Suprapubic skin (tissue), 4 donors: ENCODE measurements around the gene TCF12.

Experiments
- CTCF ChIP-seq, 2 donors: fragments of 200-600 bp in 1 of 2; fragments of 450-650 bp in 1 of 2; sonication (generic) in 1 of 2; IDR thresholded peaks; one replicate each; pipeline ENCODE4 v1.5.1; 2016 to 2019; ENCODE audit warnings: antibody characterized with exemption in 2 of 2, mild to moderate bottlenecking in 1 of 2, moderate library complexity in 1 of 2
- EP300 ChIP-seq: sonication (generic); formaldehyde crosslinking; IDR thresholded peaks from one replicate; pipeline ENCODE4 v1.6.1; 2017; ENCODE audit warnings: antibody characterized with exemption
- POLR2A ChIP-seq, 2 donors: fragments of 450-650 bp; IDR thresholded peaks; one replicate each; pipeline ENCODE4 v1.6.1; 2017; ENCODE audit warnings: antibody characterized with exemption in 2 of 2, mild to moderate bottlenecking in 2 of 2, moderate library complexity in 2 of 2
- POLR2AphosphoS5 ChIP-seq, 3 donors: sonication (generic); formaldehyde crosslinking; IDR thresholded peaks; one replicate each; pipeline ENCODE4 v1.6.1; 2017; ENCODE audit warnings: antibody characterized with exemption in 3 of 3

- TF ChIP-seq POLR2AphosphoS5 (IDR thresholded peaks at IDR 0.05) (no peak), EP300 (no peak), POLR2A (IDR thresholded peaks at IDR 0.05) (no peak), CTCF (IDR thresholded peaks at IDR 0.05) (no peak)
These were observed 20.8 kb downstream of the TCF12 start for GRCh38 chr15:56939257-56939656.
